Omental fat pad (tissue), 4 donors: ENCODE data around the gene PDE3A. TPM values are rescaled to one million over a fixed set of nuclear protein-coding genes. Genes with fewer than 3 reads are reported as not detected.

ENCODE experiments used
- ATAC-seq: fragments of 150-250 bp; one replicate; pipeline ENCODE4 v1.9.1; 2016; ENCODE audit warnings: mild to moderate bottlenecking, moderate library complexity; ENCODE audit not compliant: low FRiP score
- DNase-seq: peaks from one replicate; pipeline ENCODE4 v3.0.0-alpha.2; 2019; ENCODE audit warnings: low spot score
- total RNA-seq, 4 donors: library from RNA; depleted of rRNA; stranded (reverse); fragments of >200 nt; gene quantifications; one replicate each; pipeline ENCODE4 v1.1.0, GENCODE V29; 2016
- TF ChIP-seq, protein P1 (sequence below), 3 donors: fragments of 450-650 bp; IDR thresholded peaks; one replicate each; pipeline ENCODE4 v1.5.1; 2016 to 2017; ENCODE audit warnings: antibody characterized with exemption in 3 of 3, mild to moderate bottlenecking in 3 of 3, moderate library complexity in 2 of 3

The PDE3A gene
- total RNA-seq, 4 donors from 2014 or later: 10.9 to 18.6 (median 13.7) TPM

DNA sequence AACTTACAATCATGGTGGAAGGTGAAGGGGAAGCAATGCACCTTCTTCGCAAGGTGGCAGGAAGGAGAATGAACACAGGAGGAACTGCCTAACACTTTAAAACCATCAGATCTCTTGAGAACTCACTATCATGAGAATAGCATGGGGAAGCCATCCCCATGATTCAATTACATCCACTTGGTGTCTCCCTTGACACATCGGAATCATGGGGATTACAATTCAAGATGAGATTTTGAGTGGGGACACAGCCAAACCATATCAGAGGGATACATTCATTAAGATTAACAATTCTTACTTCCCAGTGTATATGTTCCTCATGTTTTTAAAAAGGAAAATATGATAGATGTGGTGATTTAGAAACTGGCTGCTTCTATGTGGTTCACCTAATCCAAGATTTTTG, 117.9 kb downstream of the PDE3A start:
- ATAC-seq (no peak), DNase-seq (no peak)
- TF ChIP-seq, protein P1, sequence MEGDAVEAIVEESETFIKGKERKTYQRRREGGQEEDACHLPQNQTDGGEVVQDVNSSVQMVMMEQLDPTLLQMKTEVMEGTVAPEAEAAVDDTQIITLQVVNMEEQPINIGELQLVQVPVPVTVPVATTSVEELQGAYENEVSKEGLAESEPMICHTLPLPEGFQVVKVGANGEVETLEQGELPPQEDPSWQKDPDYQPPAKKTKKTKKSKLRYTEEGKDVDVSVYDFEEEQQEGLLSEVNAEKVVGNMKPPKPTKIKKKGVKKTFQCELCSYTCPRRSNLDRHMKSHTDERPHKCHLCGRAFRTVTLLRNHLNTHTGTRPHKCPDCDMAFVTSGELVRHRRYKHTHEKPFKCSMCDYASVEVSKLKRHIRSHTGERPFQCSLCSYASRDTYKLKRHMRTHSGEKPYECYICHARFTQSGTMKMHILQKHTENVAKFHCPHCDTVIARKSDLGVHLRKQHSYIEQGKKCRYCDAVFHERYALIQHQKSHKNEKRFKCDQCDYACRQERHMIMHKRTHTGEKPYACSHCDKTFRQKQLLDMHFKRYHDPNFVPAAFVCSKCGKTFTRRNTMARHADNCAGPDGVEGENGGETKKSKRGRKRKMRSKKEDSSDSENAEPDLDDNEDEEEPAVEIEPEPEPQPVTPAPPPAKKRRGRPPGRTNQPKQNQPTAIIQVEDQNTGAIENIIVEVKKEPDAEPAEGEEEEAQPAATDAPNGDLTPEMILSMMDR (IDR thresholded peaks at IDR 0.05): no peak

DNA sequence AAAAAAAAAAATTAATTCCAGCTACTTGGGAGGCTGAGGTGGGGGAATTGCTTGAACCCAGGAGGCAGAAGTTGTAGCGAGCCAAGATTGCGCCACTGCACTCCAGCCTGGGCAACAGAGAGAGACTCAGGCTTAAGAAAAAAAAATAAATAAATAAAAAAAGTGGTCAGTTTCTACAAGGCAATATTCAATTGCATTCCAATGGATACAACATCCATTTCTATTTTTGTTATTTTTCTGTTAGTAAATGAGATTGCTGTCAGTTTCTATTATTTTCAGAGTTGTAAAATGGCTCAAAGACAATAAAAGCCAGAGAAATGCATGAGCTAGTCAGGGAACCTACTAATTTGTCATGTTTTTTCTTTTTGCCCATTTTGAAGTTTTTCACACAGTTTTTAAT, 119.2 kb downstream of the PDE3A start:
- TF ChIP-seq, protein P1 (IDR thresholded peaks at IDR 0.05): no peak
- ATAC-seq: no peak
- DNase-seq: no peak

DNA sequence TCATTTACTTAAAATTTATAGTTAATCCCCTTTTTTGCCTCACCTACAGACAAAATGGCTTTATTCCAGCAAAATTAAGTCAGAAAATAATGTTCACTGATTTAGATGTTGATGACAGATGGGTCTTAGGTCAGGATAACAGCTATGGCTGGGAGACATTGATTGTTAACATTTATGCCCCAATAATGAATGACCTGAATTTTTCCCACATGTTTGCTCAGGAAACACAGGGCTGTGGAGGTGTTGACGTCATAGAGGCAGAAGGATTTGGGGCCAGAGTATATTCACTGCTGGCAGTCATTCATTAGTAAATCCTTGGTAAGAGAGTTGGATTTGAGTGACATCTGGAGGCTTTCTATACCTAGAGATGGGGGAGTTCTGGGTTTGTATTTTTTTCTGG, 121.3 kb downstream of the PDE3A start:
- ATAC-seq: no peak
- TF ChIP-seq, protein P1 (IDR thresholded peaks at IDR 0.05): no peak
- DNase-seq: no peak

DNA sequence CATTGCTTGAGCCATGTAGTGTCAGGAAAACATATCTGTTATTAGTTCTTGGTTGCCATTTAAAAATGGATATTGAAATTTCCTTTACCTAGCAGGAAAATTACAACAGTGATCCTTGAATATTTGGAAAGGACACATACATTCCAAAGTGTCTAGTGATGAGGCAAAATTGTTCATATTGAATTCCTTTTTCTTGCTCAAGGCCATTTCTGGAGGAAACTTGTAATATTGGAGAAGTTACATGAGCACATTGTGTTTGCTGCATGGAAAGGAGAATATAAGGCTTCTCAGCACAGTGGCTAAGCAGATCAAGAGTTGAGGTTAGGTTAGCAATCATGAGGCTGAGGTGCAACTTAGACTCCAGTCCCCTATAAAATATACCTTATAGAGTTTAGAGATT, 121.9 kb downstream of the PDE3A start:
- no peak for ATAC-seq

DNA sequence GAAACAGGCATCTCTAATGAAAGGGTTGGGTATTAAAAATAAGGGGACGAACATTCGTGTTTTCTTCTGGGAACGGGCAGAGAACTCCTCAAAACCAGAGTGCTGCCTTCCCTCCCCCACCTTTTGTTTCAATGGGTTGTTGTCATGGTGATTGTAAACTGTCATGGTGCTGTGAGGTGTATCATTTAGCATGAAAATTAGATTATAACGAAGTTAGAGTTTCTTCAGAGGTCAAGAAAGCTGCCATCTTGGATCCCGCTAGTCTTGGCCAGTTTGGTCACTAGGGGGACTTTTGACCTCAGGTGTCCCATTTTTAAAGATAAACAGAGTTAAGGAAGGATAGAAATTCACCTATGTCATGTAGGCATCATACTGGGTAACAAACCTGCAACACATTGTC, 123.0 kb downstream of the PDE3A start:
- DNase-seq (no peak), ATAC-seq (no peak)
- TF ChIP-seq, protein P1 (IDR thresholded peaks at IDR 0.05): no peak

More for the DNA sequence above, 121.9 kb downstream of the PDE3A start:
- TF ChIP-seq, protein P1 (IDR thresholded peaks at IDR 0.05): no peak
- no peak for DNase-seq

DNA sequence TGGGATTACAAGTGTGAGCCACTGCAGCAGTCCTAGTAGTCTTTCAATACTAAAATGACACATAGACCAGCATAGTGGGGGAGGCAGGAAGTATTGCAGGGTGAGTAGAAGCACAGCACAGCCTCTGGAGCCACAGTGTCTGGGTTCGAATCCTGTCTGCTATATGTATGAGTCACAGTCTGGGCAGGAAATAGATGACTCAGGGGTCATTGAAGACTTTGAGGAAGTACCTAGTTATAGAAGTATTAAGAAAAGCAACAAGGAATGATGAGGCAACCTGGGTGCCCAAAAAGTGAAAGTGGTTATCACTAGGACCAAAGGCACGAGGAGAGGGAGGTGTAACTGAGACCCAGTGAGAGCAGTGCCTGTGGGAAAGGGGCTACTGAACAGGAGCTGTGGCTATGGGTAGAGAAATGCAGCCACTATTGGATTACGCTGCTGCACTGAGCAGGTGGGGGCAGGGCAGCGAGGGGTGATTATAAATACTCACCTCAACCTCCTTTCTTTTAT, 124.0 kb downstream of the PDE3A start:
- DNase-seq (no peak), ATAC-seq (no peak)
- TF ChIP-seq, protein P1 (IDR thresholded peaks at IDR 0.05): no peak

DNA sequence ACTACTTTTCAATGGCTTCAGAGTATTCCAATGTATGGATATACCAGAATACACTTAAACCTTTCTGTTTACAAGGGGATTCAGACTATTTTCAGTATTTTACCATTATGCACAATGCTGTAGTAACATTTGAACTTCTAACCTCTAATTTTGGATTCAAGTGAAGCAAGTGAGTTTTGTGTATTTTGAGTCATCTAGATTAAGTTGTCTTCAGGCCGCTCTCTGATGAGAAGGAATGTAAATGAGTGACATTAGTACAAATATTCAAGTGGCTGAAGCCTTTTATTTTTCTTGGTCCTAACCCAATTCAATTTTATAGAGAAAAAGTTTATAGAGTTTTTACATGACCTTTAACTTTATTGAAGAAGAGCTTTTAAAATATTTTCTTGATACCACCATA, 125.6 kb downstream of the PDE3A start:
- no peak for DNase-seq
- ATAC-seq: no peak
- TF ChIP-seq, protein P1 (IDR thresholded peaks at IDR 0.05): no peak
